Keratinocyte (primary cell): ENCODE measurements around the gene VSNL1.

Experiments used
- CTCF ChIP-seq, 3 experiments: IDR thresholded peaks in 1 of 3; conservative IDR thresholded peaks in 1 of 3; optimal IDR thresholded peaks in 1 of 3; 2 replicates in 2 of 3; 3 replicates in 1 of 3; pipeline versions ENCODE3 to v1.5.1; 2011; ENCODE audit warnings: low read length in 3 of 3, mild to moderate bottlenecking in 3 of 3, moderate library complexity in 2 of 3, control low read depth in 1 of 3, inconsistent platforms in 1 of 3; ENCODE audit not compliant: insufficient read depth in 2 of 3; ENCODE audit errors: extremely low read depth in 1 of 3
- EZH2 ChIP-seq: IDR thresholded peaks from one replicate; pipeline ENCODE4 v1.6.1; 2012; ENCODE audit warnings: inconsistent platforms, mild to moderate bottlenecking, low read length, moderate library complexity

- TF ChIP-seq CTCF (optimal IDR thresholded peaks at IDR 0.05 in 1 of 3, IDR thresholded peaks at IDR 0.05 in 1 of 3, conservative IDR thresholded peaks at IDR 0.05 in 1 of 3; ENCODE audit: extremely low read depth in 1 of 3, insufficient read depth in 2 of 3, low read length in 3 of 3) (no peak), EZH2 (no peak)
These were observed 86.9 kb downstream of the VSNL1 start for GRCh38 chr2:17627434-17627833.
